ENCODE measurements around the gene MYL12A. TPM values are rescaled to one million over a fixed set of nuclear protein-coding genes. Genes with fewer than 3 reads are reported as not detected.

MYL12A gene
- total and polyA plus RNA-seq, 2 of the 8 experiments (the other 6 are each of a cell fraction or from before 2014, with no cell fraction given) = 188 to 247 TPM

- H3K79me2 ChIP-seq (ENCODE audit: control insufficient read depth in 1 of 2, insufficient read depth in 2 of 2, low read length in 2 of 2) = peaks cover 8 to 41% of the 10 kb centered on the region in 2 experiments; a peak in 3 of 4 replicates
- no peak overlapping the region for H2AFZ ChIP-seq (ENCODE audit: low read length)
- H3K36me3 ChIP-seq (ENCODE audit: control insufficient read depth in 2 of 4, insufficient read depth in 4 of 4, low read length in 3 of 4) = peaks cover 0 to 4% (median 2%) of the 10 kb centered on the region in 4 experiments; a peak in 4 of 8 replicates
- FAIRE-seq = no peak
- H3K4ac ChIP-seq (replicated peaks; ENCODE audit: insufficient read length, low read depth, low read length) = no peak overlapping the region
- DNase-seq (ENCODE audit: low read depth in 1 of 2, low spot score in 2 of 2) = no peak
- H2BK20ac ChIP-seq (ENCODE audit: low read length) = no peak overlapping the region
- H2BK12ac ChIP-seq (ENCODE audit: low read depth, low read length) = no peak overlapping the region
- H4K91ac ChIP-seq (replicated peaks; ENCODE audit: insufficient read length, low read length) = no peak overlapping the region
- ChIA-PET POLR2A (ENCODE audit: partially characterized antibody) (interaction anchor here (0.6 to 6.3 kb wide), 21 partner anchors 8 to 590 kb away, joined by 3 to 60 read pairs (median 4); partner anchors contain the start of genes MYL12B, MYOM1 and SMCHD1), CTCF (ENCODE audit: partially characterized antibody) (interaction anchor here (0.7 to 3.0 kb wide), 30 partner anchors 9 to 419 kb away, joined by 3 to 22 read pairs (median 4); partner anchors contain the start of gene MYOM1)
- peaks cover 0 to 9% (median 1%) of the 10 kb centered on the region in 4 experiments; a peak in 2 of 7 replicates for H3K4me1 ChIP-seq (replicated peaks in 1 of 4; ENCODE audit: control insufficient read depth in 3 of 4, insufficient read depth in 4 of 4, low read length in 3 of 4)
- peaks cover 7% of the 10 kb centered on the region; the same call in 1 of the 2 replicates for H3K23me2 ChIP-seq (ENCODE audit: low read depth, low read length)
- H3K79me1 ChIP-seq (ENCODE audit: low read depth, low read length) = no peaks in the 10 kb centered on the region
- no peak overlapping the region for H3K23ac ChIP-seq (ENCODE audit: insufficient read length)
- H3K9me3 ChIP-seq (ENCODE audit: insufficient read depth in 2 of 2, low read depth in 1 of 2, low read length in 1 of 2) = peaks cover under 1 to 6% of the 10 kb centered on the region in 2 experiments; a peak in 2 of 4 replicates
- H4K20me1 ChIP-seq (replicated peaks in 1 of 2; ENCODE audit: control insufficient read depth in 1 of 2, insufficient read depth in 2 of 2, low read length in 2 of 2) = peaks cover under 1 to 10% of the 10 kb centered on the region in 2 experiments
- 58% methylated on average over 23 of the region's 23 CpGs; no CpG with 5 or more reads in 1 of the 2 experiments for WGBS, 2 experiments (ENCODE audit: extremely low coverage in 1 of 2, insufficient coverage in 1 of 2, insufficient read length in 1 of 2, insufficient replicate concordance in 2 of 2, low coverage in 1 of 2, low lambda C conversion rate in 2 of 2, missing lambda C conversion rate in 1 of 2)
- H3K27me3 ChIP-seq (replicated peaks in 1 of 4; ENCODE audit: control insufficient read depth in 3 of 4, extremely low read depth in 1 of 4, insufficient read depth in 3 of 4, low read length in 3 of 4) = no peaks in the 10 kb centered on the region
- 0 out of 2 replicates have a peak overlapping the region, but pooled peaks have one; percentile 81 for H2BK15ac ChIP-seq (ENCODE audit: low read length)
- peak overlapping the region; percentile 85 for H3K18ac ChIP-seq (ENCODE audit: extremely low read depth, low read length)
- no peak overlapping the region for H2BK120ac ChIP-seq (replicated peaks; ENCODE audit: low read depth, low read length)
- H4K5ac ChIP-seq (ENCODE audit: insufficient read length, low read depth, low read length) = peak overlapping the region; percentile 51
- H2BK5ac ChIP-seq (ENCODE audit: low read depth, low read length) = peak overlapping the region; percentile 64; the same call in 1 of the 2 replicates
- H2AK5ac ChIP-seq (ENCODE audit: low read depth, low read length) = no peak overlapping the region
- H3K4me2 ChIP-seq (ENCODE audit: insufficient read depth in 1 of 2, low read depth in 2 of 2, low read length in 2 of 2) = peak overlapping the region; percentile 65 to 83
- peak overlapping the region in 3 of 4 experiments; percentile 35 to 74 (median 73); a peak in 5 of 7 replicates for H3K9ac ChIP-seq (replicated peaks in 1 of 4; ENCODE audit: extremely low read depth in 1 of 4, low read depth in 3 of 4, low read length in 3 of 4)
- peak overlapping the region; percentile 55; the same call in 1 of the 2 replicates for H3K27ac ChIP-seq (ENCODE audit: low read depth, low read length)
- peak overlapping the region; percentile 45 to 91 (median 54) for H3K4me3 ChIP-seq (ENCODE audit: extremely low read depth in 1 of 4, insufficient read depth in 2 of 4, low read depth in 3 of 4, low read length in 4 of 4)
- no peak overlapping the region for H3K14ac ChIP-seq (ENCODE audit: insufficient read length)
- H3K56ac ChIP-seq (replicated peaks; ENCODE audit: insufficient read length, low read depth, low read length) = no peak overlapping the region
- TF ChIP-seq CBX8 (IDR thresholded peaks at IDR 0.05; ENCODE audit: borderline replicate concordance, low read depth, low read length) (no peak), CEBPB (IDR thresholded peaks at IDR 0.05; ENCODE audit: low read depth, low read length) (no peak), POLR2A (IDR thresholded peaks at IDR 0.05; ENCODE audit: control extremely low read depth in 1 of 2, low read depth in 2 of 2, low read length in 2 of 2) (no peak), PHF8 (conservative IDR thresholded peaks at IDR 0.05; ENCODE audit: low read depth, low read length) (peak; percentile 62), CHD1 (IDR thresholded peaks at IDR 0.05; ENCODE audit: low read depth, low read length) (no peak), JUN (IDR thresholded peaks at IDR 0.05; ENCODE audit: low read depth, low read length) (no peak)
- peak overlapping the region; percentile 58; the same call in 1 of the 2 replicates for H4K8ac ChIP-seq (ENCODE audit: extremely low read depth, insufficient read depth, low read length)
Measured at GRCh38 chr18:3246635-3247239, 864 bp upstream of the MYL12A start.
